Fibroblast of peridontal ligament (primary cell): ENCODE data around the gene GGTLC2.
A peak's percentile ranks its signal among the peaks of the same experiment; 100 is the strongest.
"Not testable (repeated sequence)": the region's sequence is repeated elsewhere in the genome, so short reads cannot be mapped to it uniquely, and the experiment has no call there.

Source experiments
- DNase-seq: peaks from one replicate; pipeline ENCODE4 v3.0.0-alpha.2; 2010; ENCODE audit errors: extremely low read depth

Gene GGTLC2

GRCh38 chr22:22669093-22669492, 24.7 kb downstream of the GGTLC2 start:
- DNase-seq, result no peak

GRCh38 chr22:22670076-22670795, 25.8 kb downstream of the GGTLC2 start:
- DNase-seq, result no peak

GRCh38 chr22:22671506-22671905, 27.1 kb downstream of the GGTLC2 start:
- DNase-seq, result no peak

- no peak for DNase-seq
Observed at GRCh38 chr22:22673099-22673498, 28.7 kb downstream of the GGTLC2 start.

- DNase-seq, result no peak
Observed at GRCh38 chr22:22673628-22674027, 29.2 kb downstream of the GGTLC2 start.

- DNase-seq, result no peak
Observed at GRCh38 chr22:22674467-22674866, 30.1 kb downstream of the GGTLC2 start.

- no peak for DNase-seq
Observed at GRCh38 chr22:22678970-22679369, 34.6 kb downstream of the GGTLC2 start.

GRCh38 chr22:22680396-22680795, 36.0 kb downstream of the GGTLC2 start:
- no peak for DNase-seq

GRCh38 chr22:22681221-22681739, 36.9 kb downstream of the GGTLC2 start:
- peak; percentile 67 for DNase-seq

- no peak for DNase-seq
Observed at GRCh38 chr22:22682196-22682595, 37.8 kb downstream of the GGTLC2 start.

GRCh38 chr22:22682807-22683667, 38.6 kb downstream of the GGTLC2 start:
- peak; percentile 79 for DNase-seq

GRCh38 chr22:22683668-22684361, 39.4 kb downstream of the GGTLC2 start:
- DNase-seq, result no peak

GRCh38 chr22:22684580-22685561, 40.5 kb downstream of the GGTLC2 start:
- DNase-seq, result peak; percentile 97

- DNase-seq, result no peak
Observed at GRCh38 chr22:22685586-22685985, 41.2 kb downstream of the GGTLC2 start.

- DNase-seq, result not testable (repeated sequence)
Observed at GRCh38 chr22:22686202-22687115, 42.0 kb downstream of the GGTLC2 start.

- DNase-seq, result peak; percentile 80
Observed at GRCh38 chr22:22687638-22688500, 43.5 kb downstream of the GGTLC2 start.

- no peak for DNase-seq
Observed at GRCh38 chr22:22689621-22690345, 45.4 kb downstream of the GGTLC2 start.

GRCh38 chr22:22691055-22691454, 46.6 kb downstream of the GGTLC2 start:
- DNase-seq, result no peak
